Measurements from ENCODE around the gene GALM. TPM values are rescaled to one million over a fixed set of nuclear protein-coding genes. Genes with fewer than 3 reads are reported as not detected.
"Not testable (repeated sequence)": the region's sequence is repeated elsewhere in the genome, so short reads cannot be mapped to it uniquely, and the experiment has no call there.

The GALM gene
- total and polyA plus RNA-seq, 2 of the 13 experiments (the other 11 are each of a cell fraction or from before 2014, with no cell fraction given): 65.5 to 90.0 TPM

DNA sequence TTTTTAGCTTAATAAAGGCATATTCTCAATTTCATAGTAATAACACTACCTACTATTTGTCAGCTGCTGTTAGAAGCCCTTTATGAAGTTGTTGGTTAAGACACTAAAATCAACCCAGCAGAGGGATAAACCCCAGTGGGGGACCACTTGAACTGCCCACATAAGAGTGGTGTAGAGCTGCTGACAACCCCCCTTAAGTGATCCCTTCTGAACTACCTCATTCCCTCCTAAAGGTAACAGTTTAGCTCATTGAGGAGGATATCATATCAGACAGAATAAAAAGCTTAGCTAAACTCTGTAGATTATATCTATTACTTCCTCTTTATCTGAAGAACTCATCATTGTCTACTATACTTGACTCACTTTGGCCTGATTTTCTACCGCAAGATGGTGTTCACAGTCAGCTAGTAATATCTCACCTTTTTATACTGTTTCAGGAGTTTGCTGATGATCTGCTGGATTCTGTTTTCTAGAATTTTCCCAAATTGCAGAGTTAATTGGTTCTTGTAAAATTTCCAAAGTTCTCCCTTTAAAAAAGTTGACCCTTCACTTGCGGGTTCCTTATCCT lies 16.2 kb downstream of the GALM start:
- POLR2A ChIA-PET: interaction anchor here (1.1 kb wide), 1 partner anchor 69 kb away, joined by 3 read pairs; the partner anchor contains the start of gene SRSF7
- peaks cover 42% of the 10 kb centered on the region for H3K4me1 ChIP-seq (ENCODE audit: insufficient read depth, low read length)
- H3K79me2 ChIP-seq (ENCODE audit: insufficient read depth, low read length): peaks cover 6% of the 10 kb centered on the region
- H2AFZ ChIP-seq (ENCODE audit: low read length): no peak overlapping the region
- intact Hi-C loops (cut with micrococcal nuclease; ENCODE audit: unreplicated experiment): loop anchor here (1.0 kb wide), 1 partner anchor 39 kb away; no protein-coding TSS in a partner anchor
- CTCF ChIA-PET (ENCODE audit: low intra/inter-chr PET ratio, low total read pairs): no interaction called here
- H3K27ac ChIP-seq (ENCODE audit: extremely low read length, insufficient read depth, low read length): no peak overlapping the region
- H3K27me3 ChIP-seq (ENCODE audit: control insufficient read depth in 1 of 2, insufficient read depth in 2 of 2, low read length in 2 of 2): no peaks in the 10 kb centered on the region
- 97% methylated on average over 2 of the region's 2 CpGs for WGBS (ENCODE audit: low lambda C conversion rate)
- no peaks in the 10 kb centered on the region for H3K9me3 ChIP-seq (ENCODE audit: low read length)
- BruUV-seq (replicated peaks): no TSS peak
- no peak overlapping the region for H3K4me2 ChIP-seq (ENCODE audit: low read depth, low read length)
- FAIRE-seq (no peak), ATAC-seq (no peak), DNase-seq (ENCODE audit: low spot score) (no peak)
- H3K9ac ChIP-seq (ENCODE audit: insufficient read depth, low read depth, low read length): no peak overlapping the region
- H3K36me3 ChIP-seq (replicated peaks in 1 of 2; ENCODE audit: control insufficient read depth in 1 of 2, insufficient read depth in 2 of 2, low read length in 2 of 2): peaks cover 31 to 78% of the 10 kb centered on the region in 2 experiments
- no peaks in the 10 kb centered on the region for H4K20me1 ChIP-seq (ENCODE audit: insufficient read depth, low read length)
- no peak for TF ChIP-seq KDM1A (CRISPR knock-in tag; IDR thresholded peaks at IDR 0.05)
- TF ChIP-seq, protein P1, sequence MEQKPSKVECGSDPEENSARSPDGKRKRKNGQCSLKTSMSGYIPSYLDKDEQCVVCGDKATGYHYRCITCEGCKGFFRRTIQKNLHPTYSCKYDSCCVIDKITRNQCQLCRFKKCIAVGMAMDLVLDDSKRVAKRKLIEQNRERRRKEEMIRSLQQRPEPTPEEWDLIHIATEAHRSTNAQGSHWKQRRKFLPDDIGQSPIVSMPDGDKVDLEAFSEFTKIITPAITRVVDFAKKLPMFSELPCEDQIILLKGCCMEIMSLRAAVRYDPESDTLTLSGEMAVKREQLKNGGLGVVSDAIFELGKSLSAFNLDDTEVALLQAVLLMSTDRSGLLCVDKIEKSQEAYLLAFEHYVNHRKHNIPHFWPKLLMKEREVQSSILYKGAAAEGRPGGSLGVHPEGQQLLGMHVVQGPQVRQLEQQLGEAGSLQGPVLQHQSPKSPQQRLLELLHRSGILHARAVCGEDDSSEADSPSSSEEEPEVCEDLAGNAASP (CRISPR knock-in tag; IDR thresholded peaks at IDR 0.05; ENCODE audit: borderline replicate concordance): no peak
- TF ChIP-seq ZBTB3 (CRISPR knock-in tag; IDR thresholded peaks at IDR 0.05; ENCODE audit: borderline replicate concordance, low read depth): no peak
- no peak for TF ChIP-seq ZNF607 (CRISPR knock-in tag; IDR thresholded peaks at IDR 0.05; ENCODE audit: borderline replicate concordance)
- in situ Hi-C loops (cut with HindIII; ENCODE audit: extremely low pct_ligation_motif_present, low pct_unique_long_range_greater_than_20kb): no loop called here
- H3K4me3 ChIP-seq (replicated peaks in 1 of 3; ENCODE audit: insufficient read depth in 1 of 3, low read depth in 2 of 3, low read length in 3 of 3): no peak overlapping the region

DNA sequence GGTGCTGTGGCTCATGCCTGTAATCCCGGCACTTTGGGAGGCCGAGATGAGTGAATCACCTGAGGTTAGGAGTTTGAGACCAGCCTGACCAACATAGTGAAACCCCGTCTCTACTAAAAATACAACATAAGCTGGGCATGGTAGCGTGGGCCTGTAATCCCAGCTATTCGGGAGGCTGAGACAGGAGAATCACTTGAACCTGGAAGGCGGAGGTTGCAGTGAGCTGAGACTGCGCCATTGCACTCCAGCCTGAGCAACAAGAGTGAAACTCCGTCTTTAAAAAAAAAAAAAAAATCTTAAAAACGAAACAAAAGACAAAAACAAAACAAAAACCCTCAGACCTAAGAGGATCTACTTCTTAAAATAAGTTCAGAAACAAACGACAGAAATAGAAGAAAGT lies 16.7 kb downstream of the GALM start:
- BruUV-seq (replicated peaks); POLR2A ChIA-PET: not testable (repeated sequence)

More for the DNA sequence above, 16.7 kb downstream of the GALM start:
- intact Hi-C loops (cut with micrococcal nuclease; ENCODE audit: unreplicated experiment): loop anchor here (1.0 kb wide), 1 partner anchor 39 kb away; no protein-coding TSS in a partner anchor
- H3K4me2 ChIP-seq (ENCODE audit: low read depth, low read length); CTCF ChIA-PET (ENCODE audit: low intra/inter-chr PET ratio, low total read pairs); FAIRE-seq; H3K9me3 ChIP-seq (ENCODE audit: low read length); H3K79me2 ChIP-seq (ENCODE audit: insufficient read depth, low read length); in situ Hi-C loops (cut with HindIII; ENCODE audit: extremely low pct_ligation_motif_present, low pct_unique_long_range_greater_than_20kb); H3K9ac ChIP-seq (ENCODE audit: insufficient read depth, low read depth, low read length); ATAC-seq; DNase-seq (ENCODE audit: low spot score); H4K20me1 ChIP-seq (ENCODE audit: insufficient read depth, low read length); H3K4me3 ChIP-seq (replicated peaks in 1 of 3; ENCODE audit: insufficient read depth in 1 of 3, low read depth in 2 of 3, low read length in 3 of 3); H3K27ac ChIP-seq (ENCODE audit: extremely low read length, insufficient read depth, low read length); H2AFZ ChIP-seq (ENCODE audit: low read length); H3K27me3 ChIP-seq (ENCODE audit: control insufficient read depth in 1 of 2, insufficient read depth in 2 of 2, low read length in 2 of 2): not testable (repeated sequence)
- peaks cover 26 to 77% of the 10 kb centered on the region in 2 experiments for H3K36me3 ChIP-seq (replicated peaks in 1 of 2; ENCODE audit: control insufficient read depth in 1 of 2, insufficient read depth in 2 of 2, low read length in 2 of 2)
- H3K4me1 ChIP-seq (ENCODE audit: insufficient read depth, low read length): peaks cover 37% of the 10 kb centered on the region
- WGBS (ENCODE audit: low lambda C conversion rate): 96% methylated on average over 10 of the region's 10 CpGs

Measured in HepG2 (cell line).